Body of pancreas (tissue), 4 donors: ENCODE data around the gene CCDC33.

Experiments
- CTCF ChIP-seq, 7 experiments: fragments of 450-650 bp in 4 of 7; fragments of 200-600 bp in 3 of 7; sonication (generic) in 3 of 7; IDR thresholded peaks; one replicate each; pipeline ENCODE4 v1.5.1; 2016 to 2019; ENCODE audit warnings: antibody characterized with exemption in 7 of 7
- POLR2A ChIP-seq, 3 donors: fragments of 450-650 bp; IDR thresholded peaks; one replicate each; pipeline ENCODE4 v1.6.1; 2016; ENCODE audit warnings: antibody characterized with exemption in 3 of 3, mild to moderate bottlenecking in 2 of 3

- TF ChIP-seq CTCF (IDR thresholded peaks at IDR 0.05) (no peak), POLR2A (IDR thresholded peaks at IDR 0.05) (no peak)
Measured at GRCh38 chr15:74318376-74319137, 82.4 kb downstream of the CCDC33 start.
